HEK293T (cell line): ENCODE measurements around the gene AIRE.

Experiments
- CTCF ChIA-PET: fragments of 350-600 bp; formaldehyde crosslinking; extraction: SDS; loops from one replicate; lab custom pipeline; 2021; ENCODE audit warnings: antibody characterized with exemption, inconsistent platforms; lab: Yijun Ruan, JAX
- POLR2A ChIA-PET: fragments of 350-600 bp; formaldehyde crosslinking; extraction: SDS; loops from one replicate; lab custom pipeline; 2020; ENCODE audit warnings: antibody characterized with exemption, inconsistent platforms; lab: Yijun Ruan, JAX
- DNase-seq: peaks from one replicate; pipeline ENCODE4 v3.0.0; 2012; ENCODE audit warnings: mixed read lengths; ENCODE audit errors: extremely low spot score
- ARNT ChIP-seq: fragments of 450-650 bp; IDR thresholded peaks from 2 replicates; pipeline ENCODE4 v1.6.1; 2017; ENCODE audit warnings: mild to moderate bottlenecking
- BHLHE40 ChIP-seq: fragments of 450-650 bp; IDR thresholded peaks from 2 replicates; pipeline ENCODE4 v1.6.1; 2016; ENCODE audit warnings: mild to moderate bottlenecking, moderate library complexity, borderline replicate concordance
- CTBP1 ChIP-seq: fragments of 450-650 bp; IDR thresholded peaks from 2 replicates; pipeline ENCODE4 v1.6.1; 2016; ENCODE audit warnings: borderline replicate concordance
- ELF4 ChIP-seq: fragments of 450-650 bp; IDR thresholded peaks from 2 replicates; pipeline ENCODE4 v1.6.1; 2017; ENCODE audit warnings: antibody characterized with exemption
- FOXA1 ChIP-seq: fragments of 450-650 bp; IDR thresholded peaks from 2 replicates; pipeline ENCODE4 v1.6.1; 2016; ENCODE audit warnings: mild to moderate bottlenecking
- FOXK2 ChIP-seq: fragments of 450-650 bp; IDR thresholded peaks from 2 replicates; pipeline ENCODE4 v1.6.1; 2016; ENCODE audit warnings: mild to moderate bottlenecking
- FOXM1 ChIP-seq: fragments of 450-650 bp; IDR thresholded peaks from 2 replicates; pipeline ENCODE4 v1.6.1; 2017; ENCODE audit warnings: mild to moderate bottlenecking, borderline replicate concordance
- HDGF ChIP-seq: fragments of 450-650 bp; IDR thresholded peaks from 2 replicates; pipeline ENCODE4 v1.6.1; 2017; ENCODE audit warnings: antibody characterized with exemption, borderline replicate concordance
- L3MBTL2 ChIP-seq: fragments of 450-650 bp; conservative IDR thresholded peaks from 2 replicates; pipeline ENCODE4 v1.6.1; 2016; ENCODE audit warnings: mild to moderate bottlenecking
- LEF1 ChIP-seq: fragments of 450-650 bp; IDR thresholded peaks from 2 replicates; pipeline ENCODE4 v1.6.1; 2017; ENCODE audit warnings: mild to moderate bottlenecking, borderline replicate concordance
- NFRKB ChIP-seq: fragments of 450-650 bp; IDR thresholded peaks from 2 replicates; pipeline ENCODE4 v1.6.1; 2016; ENCODE audit warnings: mild to moderate bottlenecking, moderate library complexity
- SP1 ChIP-seq: fragments of 450-650 bp; IDR thresholded peaks from 2 replicates; pipeline ENCODE4 v1.6.1; 2017
- SUZ12 ChIP-seq: fragments of 450-650 bp; IDR thresholded peaks from 2 replicates; pipeline ENCODE4 v1.6.1; 2016; ENCODE audit warnings: mild to moderate bottlenecking
- TARDBP ChIP-seq: fragments of 450-650 bp; IDR thresholded peaks from 2 replicates; pipeline ENCODE4 v1.6.1; 2016
- ZNF384 ChIP-seq: fragments of 450-650 bp; IDR thresholded peaks from 2 replicates; pipeline ENCODE4 v1.6.1; 2016
- TF ChIP-seq, protein P1 (sequence below): fragments of 450-650 bp; IDR thresholded peaks from 2 replicates; pipeline ENCODE4 v1.6.1; 2016

AIRE gene

DNA sequence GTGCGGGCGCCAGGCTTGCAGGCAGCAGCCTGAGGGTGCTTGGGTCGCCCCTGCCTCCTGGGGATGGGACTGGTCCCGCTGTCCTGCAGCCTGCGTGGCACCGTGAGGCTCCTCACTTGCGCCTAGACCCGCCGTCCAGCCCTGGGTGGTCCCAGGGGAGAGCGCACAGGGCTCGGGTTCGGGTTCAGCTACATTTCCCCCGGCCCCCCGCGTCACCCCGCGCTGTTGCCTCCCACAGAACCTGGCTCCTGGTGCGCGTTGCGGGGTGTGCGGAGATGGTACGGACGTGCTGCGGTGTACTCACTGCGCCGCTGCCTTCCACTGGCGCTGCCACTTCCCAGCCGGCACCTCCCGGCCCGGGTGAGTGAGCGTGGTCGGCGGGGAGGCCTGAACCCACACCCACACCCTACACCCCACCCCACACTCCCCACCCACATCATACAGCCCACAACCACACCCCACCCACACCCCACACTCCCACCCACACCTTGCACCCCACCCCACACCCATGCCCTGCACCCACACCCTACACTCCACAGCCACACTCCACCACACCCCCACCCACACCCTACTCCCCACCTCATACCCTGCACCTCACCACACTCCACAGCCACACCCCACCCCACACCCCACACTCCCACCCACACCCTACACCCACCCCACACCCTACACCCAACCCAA lies 8.0 kb downstream of the AIRE start:
- TF ChIP-seq ELF4, result no peak
- no peak for DNase-seq
- ChIA-PET POLR2A (no interaction called here), CTCF (no interaction called here)

DNA sequence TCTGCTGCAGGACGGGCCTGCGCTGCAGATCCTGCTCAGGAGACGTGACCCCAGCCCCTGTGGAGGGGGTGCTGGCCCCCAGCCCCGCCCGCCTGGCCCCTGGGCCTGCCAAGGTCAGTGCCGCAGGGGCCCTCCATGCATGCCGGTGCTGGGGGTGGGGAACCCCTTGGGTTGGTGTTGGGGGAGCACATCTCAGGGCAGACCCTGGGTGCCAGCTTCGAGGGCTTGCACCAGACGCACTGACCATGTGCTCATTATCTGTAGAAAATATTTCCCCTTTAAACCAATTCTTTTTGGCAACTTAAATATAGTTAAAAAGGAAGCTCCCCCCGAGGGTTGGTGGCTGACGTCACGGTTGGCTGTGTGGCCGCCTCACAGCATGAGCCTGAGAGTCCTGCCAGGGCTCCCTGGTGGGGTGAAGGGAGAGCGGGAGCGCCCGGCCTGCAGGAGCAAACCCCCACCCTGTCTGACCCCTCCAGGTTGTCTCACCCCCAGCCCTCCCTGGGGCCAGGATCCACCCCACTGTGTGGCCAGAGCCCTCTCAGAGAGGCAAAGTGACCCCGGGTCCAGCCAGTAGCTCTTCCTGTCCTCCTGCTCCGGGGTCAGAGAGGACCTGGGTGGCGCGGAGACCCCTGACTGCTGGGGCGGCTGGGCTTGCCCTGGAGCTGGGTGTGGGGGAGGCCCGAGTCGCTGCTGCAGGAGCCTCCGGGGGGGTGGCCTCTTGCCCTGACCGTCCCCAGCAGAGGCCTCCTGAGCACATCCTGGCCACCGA lies 8.9 kb downstream of the AIRE start:
- ChIA-PET POLR2A (no interaction called here), CTCF (no interaction called here)
- DNase-seq, result no peak
- TF ChIP-seq L3MBTL2 (no peak), BHLHE40 (no peak), ARNT (no peak), SP1 (no peak)

DNA sequence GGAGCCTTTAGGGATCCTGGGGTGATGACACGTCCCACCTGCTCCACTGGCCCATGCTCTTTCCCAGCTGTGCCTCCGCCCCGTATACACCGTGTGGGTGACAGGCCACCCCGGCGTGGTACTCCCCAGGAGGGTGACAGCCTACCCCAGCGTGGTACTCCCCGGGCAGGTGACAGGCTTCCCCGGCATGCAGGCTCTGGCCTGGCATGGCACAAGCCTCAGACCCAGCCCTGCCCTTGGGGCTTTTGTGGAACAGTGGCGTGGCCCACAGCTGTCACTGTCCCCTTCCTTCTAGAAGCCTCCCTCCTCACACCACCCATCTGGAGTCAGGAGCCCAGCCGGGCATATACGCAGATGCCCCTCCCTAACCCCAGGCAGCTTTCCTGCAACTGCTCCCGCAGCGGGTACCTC lies 9.5 kb downstream of the AIRE start:
- POLR2A ChIA-PET, result no interaction called here
- DNase-seq, result no peak
- CTCF ChIA-PET, result no interaction called here
- TF ChIP-seq, protein P1, sequence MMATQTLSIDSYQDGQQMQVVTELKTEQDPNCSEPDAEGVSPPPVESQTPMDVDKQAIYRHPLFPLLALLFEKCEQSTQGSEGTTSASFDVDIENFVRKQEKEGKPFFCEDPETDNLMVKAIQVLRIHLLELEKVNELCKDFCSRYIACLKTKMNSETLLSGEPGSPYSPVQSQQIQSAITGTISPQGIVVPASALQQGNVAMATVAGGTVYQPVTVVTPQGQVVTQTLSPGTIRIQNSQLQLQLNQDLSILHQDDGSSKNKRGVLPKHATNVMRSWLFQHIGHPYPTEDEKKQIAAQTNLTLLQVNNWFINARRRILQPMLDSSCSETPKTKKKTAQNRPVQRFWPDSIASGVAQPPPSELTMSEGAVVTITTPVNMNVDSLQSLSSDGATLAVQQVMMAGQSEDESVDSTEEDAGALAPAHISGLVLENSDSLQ, result no peak
- TF ChIP-seq TARDBP (no peak), SP1 (no peak), L3MBTL2 (no peak), HDGF (no peak), FOXM1 (no peak), ARNT (no peak), ZNF384 (no peak), SUZ12 (no peak), FOXA1 (no peak), ELF4 (no peak), CTBP1 (no peak), BHLHE40 (no peak), LEF1 (no peak), FOXK2 (no peak), NFRKB (no peak)

DNA sequence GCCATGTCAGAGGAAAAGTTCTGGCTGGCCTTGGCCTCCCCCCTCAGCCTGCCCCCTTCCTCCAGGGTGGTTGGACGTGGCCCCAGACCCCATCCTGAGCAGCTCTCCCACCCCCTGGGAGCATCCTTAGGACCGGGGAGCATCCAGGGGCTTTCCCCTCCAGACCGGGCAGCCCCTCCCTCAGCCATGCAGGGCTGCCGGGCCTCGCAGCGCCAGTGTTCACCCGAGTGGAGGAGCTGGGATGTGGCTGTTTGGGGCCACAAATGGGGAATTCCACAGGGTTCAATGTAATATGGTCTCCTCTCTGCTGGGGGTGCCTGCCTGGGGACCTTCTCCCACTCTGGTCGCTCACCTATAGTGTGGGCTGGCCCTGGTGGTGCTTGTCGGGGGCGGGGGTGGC lies 10.0 kb downstream of the AIRE start:
- DNase-seq, result no peak
- TF ChIP-seq ZNF384 (no peak), FOXK2 (no peak), LEF1 (no peak), FOXM1 (no peak), CTBP1 (no peak), ELF4 (no peak), FOXA1 (no peak), L3MBTL2 (no peak), NFRKB (no peak), TARDBP (no peak)
- POLR2A ChIA-PET, result no interaction called here
- CTCF ChIA-PET, result no interaction called here

DNA sequence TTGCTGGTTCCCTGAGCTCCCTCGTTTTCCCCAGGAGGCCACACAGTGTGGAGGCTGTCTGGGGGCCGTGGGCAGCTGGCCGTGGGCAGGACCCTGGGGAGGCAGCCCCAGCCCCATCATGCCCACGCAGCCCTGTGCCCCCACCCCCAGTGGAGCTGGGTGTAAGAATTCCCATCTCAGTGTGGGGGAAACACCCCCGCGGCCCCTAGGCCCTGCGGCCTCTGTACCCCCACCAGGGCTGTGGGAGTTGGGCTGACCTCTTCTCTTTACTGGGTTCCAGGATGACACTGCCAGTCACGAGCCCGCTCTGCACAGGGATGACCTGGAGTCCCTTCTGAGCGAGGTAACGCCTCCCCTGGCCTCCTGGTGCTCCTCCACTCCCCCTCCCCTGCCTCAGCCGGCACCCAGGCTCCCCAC lies 10.4 kb downstream of the AIRE start:
- TF ChIP-seq SP1 (no peak), ARNT (no peak), ELF4 (no peak), FOXK2 (no peak), HDGF (no peak), LEF1 (no peak), FOXM1 (no peak), CTBP1 (no peak), TARDBP (no peak), ZNF384 (no peak), FOXA1 (no peak), SUZ12 (no peak), BHLHE40 (no peak), NFRKB (no peak)
- TF ChIP-seq, protein P1, result no peak
- POLR2A ChIA-PET, result no interaction called here
- CTCF ChIA-PET, result no interaction called here
- DNase-seq, result no peak

DNA sequence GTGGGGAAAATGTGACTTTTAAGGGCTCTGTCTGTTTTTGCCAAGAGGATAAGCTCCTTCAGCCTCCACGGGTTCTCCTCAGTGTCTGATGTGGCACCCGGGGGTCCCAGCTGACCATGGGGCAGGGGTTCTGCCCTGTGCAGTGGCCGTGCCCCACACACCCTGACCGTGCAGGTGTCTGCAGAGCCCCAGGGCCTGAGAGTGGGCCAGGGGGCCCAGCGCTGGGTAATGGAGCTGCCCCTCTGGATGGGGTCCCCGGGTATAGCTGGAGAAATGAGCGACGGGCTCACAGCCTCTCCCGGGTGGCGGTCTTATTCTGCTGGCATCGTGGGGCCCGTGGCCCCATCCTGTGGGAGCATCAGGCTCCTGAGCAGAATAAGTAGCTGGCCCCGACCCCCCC lies 11.2 kb downstream of the AIRE start:
- no peak for DNase-seq
- ChIA-PET POLR2A (no interaction called here), CTCF (interaction anchor here (0.7 to 1.2 kb wide), 2 partner anchors 23 to 502 kb away, joined by 3 to 6 read pairs; no protein-coding TSS in a partner anchor)
- no peak for TF ChIP-seq SUZ12
- no peak for TF ChIP-seq LEF1
- no peak for TF ChIP-seq SP1
- no peak for TF ChIP-seq HDGF
- no peak for TF ChIP-seq L3MBTL2
- TF ChIP-seq ZNF384, result no peak
- no peak for TF ChIP-seq BHLHE40
- no peak for TF ChIP-seq FOXM1
- TF ChIP-seq FOXA1, result no peak
- TF ChIP-seq TARDBP, result no peak
- no peak for TF ChIP-seq NFRKB
- TF ChIP-seq ARNT, result no peak
- TF ChIP-seq, protein P1, result no peak
